ENCODE data around the gene POR.

The POR gene

GRCh38 chr7:75916685-75917634 lies 2.0 kb downstream of the POR start:
- no peak overlapping the region for H3K27ac ChIP-seq (ENCODE audit: low read length)
- H3K4me1 ChIP-seq (ENCODE audit: low read length) = peaks cover 15% of the 10 kb centered on the region
- peak overlapping the region; percentile 88 for H3K4me2 ChIP-seq (ENCODE audit: low read length)
- H3K4me3 ChIP-seq (ENCODE audit: low read length) = peak overlapping the region; percentile 83
- H3K27me3 ChIP-seq (ENCODE audit: low read depth, low read length) = no peaks in the 10 kb centered on the region
- H4K20me1 ChIP-seq (ENCODE audit: insufficient read depth, low read length) = peaks cover 14% of the 10 kb centered on the region
- no peak for TF ChIP-seq EZH2phosphoT487 (IDR thresholded peaks at IDR 0.05; ENCODE audit: low read depth)
- TF ChIP-seq, protein P1, sequence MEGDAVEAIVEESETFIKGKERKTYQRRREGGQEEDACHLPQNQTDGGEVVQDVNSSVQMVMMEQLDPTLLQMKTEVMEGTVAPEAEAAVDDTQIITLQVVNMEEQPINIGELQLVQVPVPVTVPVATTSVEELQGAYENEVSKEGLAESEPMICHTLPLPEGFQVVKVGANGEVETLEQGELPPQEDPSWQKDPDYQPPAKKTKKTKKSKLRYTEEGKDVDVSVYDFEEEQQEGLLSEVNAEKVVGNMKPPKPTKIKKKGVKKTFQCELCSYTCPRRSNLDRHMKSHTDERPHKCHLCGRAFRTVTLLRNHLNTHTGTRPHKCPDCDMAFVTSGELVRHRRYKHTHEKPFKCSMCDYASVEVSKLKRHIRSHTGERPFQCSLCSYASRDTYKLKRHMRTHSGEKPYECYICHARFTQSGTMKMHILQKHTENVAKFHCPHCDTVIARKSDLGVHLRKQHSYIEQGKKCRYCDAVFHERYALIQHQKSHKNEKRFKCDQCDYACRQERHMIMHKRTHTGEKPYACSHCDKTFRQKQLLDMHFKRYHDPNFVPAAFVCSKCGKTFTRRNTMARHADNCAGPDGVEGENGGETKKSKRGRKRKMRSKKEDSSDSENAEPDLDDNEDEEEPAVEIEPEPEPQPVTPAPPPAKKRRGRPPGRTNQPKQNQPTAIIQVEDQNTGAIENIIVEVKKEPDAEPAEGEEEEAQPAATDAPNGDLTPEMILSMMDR (IDR thresholded peaks at IDR 0.05; ENCODE audit: low read depth, low read length) = no peak
- peaks cover 4% of the 10 kb centered on the region for H3K36me3 ChIP-seq (replicated peaks; ENCODE audit: low read depth, low read length)
- H3K79me2 ChIP-seq (ENCODE audit: low read length) = peaks cover 62% of the 10 kb centered on the region
- no peak overlapping the region for H2AFZ ChIP-seq (ENCODE audit: low read depth, low read length)
- H3K9ac ChIP-seq (ENCODE audit: low read length) = no peak overlapping the region
- no peaks in the 10 kb centered on the region for H3K9me3 ChIP-seq (ENCODE audit: insufficient read depth, low read length)

DNA sequence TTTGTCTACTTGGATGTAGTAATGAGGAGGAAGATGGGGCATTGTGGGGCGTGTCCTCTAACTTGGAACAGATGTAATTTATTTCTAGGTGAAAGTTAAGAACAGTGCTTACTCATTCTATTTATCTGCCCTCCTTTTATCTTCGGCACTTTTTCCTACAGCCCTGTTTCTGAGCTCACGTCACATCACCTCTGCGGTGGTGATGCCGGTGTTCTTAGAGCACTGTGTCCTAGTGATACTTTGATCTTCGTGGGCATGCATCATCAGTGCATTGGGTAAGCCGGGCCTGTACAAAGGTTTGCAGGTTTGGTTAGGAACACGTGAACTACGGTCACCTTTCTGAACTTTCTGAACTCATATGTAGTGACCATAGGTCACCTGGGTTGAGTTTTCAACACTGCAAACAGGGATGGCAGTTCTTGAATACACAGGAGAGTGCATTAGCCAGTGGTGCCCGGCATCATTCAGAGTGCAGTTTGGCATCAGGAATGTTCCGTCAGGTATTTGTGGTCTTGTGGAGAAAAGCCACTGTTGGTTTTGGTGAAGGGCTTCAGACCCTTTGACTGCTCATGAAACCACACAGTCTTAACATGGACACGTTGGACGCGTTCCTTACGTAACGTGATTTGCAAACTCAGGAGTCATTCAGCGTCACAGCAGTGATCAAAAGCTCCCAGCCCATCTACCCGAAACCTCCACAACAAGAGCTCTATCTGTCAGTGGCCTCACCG lies 5.6 kb downstream of the POR start:
- Histone ChIP-seq H3K4me1 (ENCODE audit: low read length) (peaks cover 16% of the 10 kb centered on the region), H3K27ac (ENCODE audit: low read length) (no peak overlapping the region), H3K4me2 (ENCODE audit: low read length) (no peak overlapping the region), H2AFZ (ENCODE audit: low read depth, low read length) (no peak overlapping the region), H3K79me2 (ENCODE audit: low read length) (peaks cover 67% of the 10 kb centered on the region), H3K9me3 (ENCODE audit: insufficient read depth, low read length) (no peaks in the 10 kb centered on the region), H3K36me3 (replicated peaks; ENCODE audit: low read depth, low read length) (peaks cover 4% of the 10 kb centered on the region), H4K20me1 (ENCODE audit: insufficient read depth, low read length) (peaks cover 22% of the 10 kb centered on the region), H3K27me3 (ENCODE audit: low read depth, low read length) (no peaks in the 10 kb centered on the region), H3K9ac (ENCODE audit: low read length) (no peak overlapping the region), H3K4me3 (ENCODE audit: low read length) (no peak overlapping the region)
- TF ChIP-seq EZH2phosphoT487 (IDR thresholded peaks at IDR 0.05; ENCODE audit: low read depth) = no peak
- TF ChIP-seq, protein P1 (IDR thresholded peaks at IDR 0.05; ENCODE audit: low read depth, low read length) = no peak

DNA sequence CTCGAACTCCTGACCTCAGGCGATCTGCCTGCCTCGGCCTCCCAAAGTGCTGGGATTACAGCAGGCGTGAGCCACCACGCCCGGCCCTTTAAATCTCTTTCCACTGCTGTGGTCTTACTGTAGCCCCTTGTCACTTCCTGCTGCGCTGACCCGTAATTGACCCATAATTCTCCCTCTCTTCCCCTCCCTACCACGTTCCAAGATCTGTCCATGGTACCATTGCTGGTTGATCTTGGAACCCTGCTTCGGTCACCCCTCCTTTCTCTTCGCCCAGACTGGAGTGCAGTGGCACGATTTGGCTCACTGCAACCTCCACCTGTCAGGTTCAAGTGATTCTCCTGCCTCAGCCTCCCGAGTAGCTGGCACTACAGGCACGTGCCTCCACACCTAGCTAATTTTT lies 6.5 kb downstream of the POR start:
- Histone ChIP-seq H3K27me3 (ENCODE audit: low read depth, low read length) (no peaks in the 10 kb centered on the region), H4K20me1 (ENCODE audit: insufficient read depth, low read length) (peaks cover 17% of the 10 kb centered on the region), H3K4me1 (ENCODE audit: low read length) (peaks cover 9% of the 10 kb centered on the region), H3K79me2 (ENCODE audit: low read length) (peaks cover 65% of the 10 kb centered on the region), H3K27ac (ENCODE audit: low read length) (no peak overlapping the region), H3K4me2 (ENCODE audit: low read length) (no peak overlapping the region), H3K36me3 (replicated peaks; ENCODE audit: low read depth, low read length) (peaks cover 7% of the 10 kb centered on the region), H2AFZ (ENCODE audit: low read depth, low read length) (no peak overlapping the region), H3K4me3 (ENCODE audit: low read length) (no peak overlapping the region), H3K9me3 (ENCODE audit: insufficient read depth, low read length) (no peaks in the 10 kb centered on the region), H3K9ac (ENCODE audit: low read length) (no peak overlapping the region)
- TF ChIP-seq, protein P1 (IDR thresholded peaks at IDR 0.05; ENCODE audit: low read depth, low read length) = no peak
- TF ChIP-seq EZH2phosphoT487 (IDR thresholded peaks at IDR 0.05; ENCODE audit: low read depth) = no peak
